DND-41 (cell line): ENCODE measurements around the gene DCLRE1C.

ENCODE experiments used
- ATAC-seq: fragments of 200-7000 bp; cut with Tn5 transposase; 3 replicates; pipeline ENCODE4 v1.9.1; 2021; ENCODE audit warnings: low read depth; ENCODE audit not compliant: insufficient read depth
- DNase-seq: peaks from one replicate; pipeline ENCODE4 v3.0.0-alpha.2; 2020
- H2AFZ ChIP-seq: 2 replicates; pipeline ENCODE4 v1.6.0; 2012; ENCODE audit warnings: low read depth, low read length
- H3K27ac ChIP-seq: 2 replicates; pipeline ENCODE4 v1.5.1; 2012; ENCODE audit warnings: low read length, inconsistent platforms
- H3K27me3 ChIP-seq: fragments of 200-600 bp; sonication (generic); 2 replicates; pipeline ENCODE4 v1.6.0; 2012; ENCODE audit warnings: low read length, mild to moderate bottlenecking, inconsistent platforms; ENCODE audit not compliant: insufficient read depth, poor library complexity
- H3K36me3 ChIP-seq: 2 replicates; pipeline ENCODE4 v1.5.1; 2012; ENCODE audit warnings: low read length, inconsistent platforms; ENCODE audit not compliant: insufficient read depth
- H3K4me1 ChIP-seq: 2 replicates; pipeline ENCODE4 v1.5.1; 2012; ENCODE audit warnings: mild to moderate bottlenecking, low read length; ENCODE audit not compliant: insufficient read depth
- H3K4me2 ChIP-seq: 2 replicates; pipeline ENCODE4 v1.6.0; 2012; ENCODE audit warnings: mild to moderate bottlenecking, moderate library complexity, low read length, inconsistent platforms; ENCODE audit not compliant: insufficient read depth
- H3K4me3 ChIP-seq, 2 experiments: fragments of 200-600 bp in 1 of 2; shearing (Covaris generic) in 1 of 2; 2 replicates each; pipeline ENCODE4 v1.5.1; 2012 to 2016; ENCODE audit warnings: inconsistent platforms in 2 of 2, low read length in 2 of 2, mild to moderate bottlenecking in 2 of 2, low read depth in 1 of 2, moderate library complexity in 1 of 2
- H3K79me2 ChIP-seq: 2 replicates; pipeline ENCODE4 v1.6.0; 2012; ENCODE audit warnings: low read length, inconsistent platforms; ENCODE audit not compliant: insufficient read depth
- H3K9ac ChIP-seq: 2 replicates; pipeline ENCODE4 v1.6.0; 2012; ENCODE audit warnings: low read depth, mild to moderate bottlenecking, inconsistent platforms, low read length, moderate library complexity
- H3K9me3 ChIP-seq: 2 replicates; pipeline ENCODE4 v1.5.1; 2012; ENCODE audit warnings: low read length, moderate library complexity, mild to moderate bottlenecking, inconsistent platforms; ENCODE audit not compliant: insufficient read depth, severe bottlenecking
- H4K20me1 ChIP-seq: 2 replicates; pipeline ENCODE4 v1.6.0; 2012; ENCODE audit warnings: low read length; ENCODE audit not compliant: insufficient read depth
- CTCF ChIP-seq: IDR thresholded peaks from 2 replicates; pipeline ENCODE4 v1.5.1; 2012; ENCODE audit warnings: borderline replicate concordance, low read length, moderate library complexity, mild to moderate bottlenecking; ENCODE audit not compliant: poor library complexity, severe bottlenecking; ENCODE audit errors: extremely low read depth
- EZH2 ChIP-seq: IDR thresholded peaks from 3 replicates; pipeline ENCODE4 v1.6.1; 2012; ENCODE audit warnings: borderline replicate concordance, low read depth, mild to moderate bottlenecking, moderate library complexity, low read length, inconsistent platforms; ENCODE audit not compliant: severe bottlenecking

Gene DCLRE1C

GRCh38 chr10:14924013-14924412 is 29.9 kb downstream of the DCLRE1C start:
- no peak overlapping the region for H3K9ac ChIP-seq
- no peaks in the 10 kb centered on the region for H3K9me3 ChIP-seq
- no peaks in the 10 kb centered on the region for H3K4me1 ChIP-seq
- no peak for DNase-seq
- H3K79me2 ChIP-seq, result no peaks in the 10 kb centered on the region
- H3K4me3 ChIP-seq, result no peak overlapping the region
- no peak overlapping the region for H2AFZ ChIP-seq
- no peak overlapping the region for H3K27ac ChIP-seq
- no peaks in the 10 kb centered on the region for H3K27me3 ChIP-seq
- TF ChIP-seq EZH2 (no peak), CTCF (no peak)
- 0 out of 2 replicates have a peak, but pooled peaks cover 4% of the 10 kb centered on the region for H4K20me1 ChIP-seq
- ATAC-seq, result no peak
- H3K36me3 ChIP-seq, result peaks cover 92% of the 10 kb centered on the region
- H3K4me2 ChIP-seq, result no peak overlapping the region

- H4K20me1 ChIP-seq, result 0 out of 2 replicates have a peak, but pooled peaks cover 3% of the 10 kb centered on the region
- no peaks in the 10 kb centered on the region for H3K4me1 ChIP-seq
- H3K9me3 ChIP-seq, result peaks cover 19% of the 10 kb centered on the region
- H3K27ac ChIP-seq, result no peak overlapping the region
- no peak for DNase-seq
- no peak overlapping the region for H3K4me3 ChIP-seq
- no peak overlapping the region for H3K9ac ChIP-seq
- H3K36me3 ChIP-seq, result peaks cover 95% of the 10 kb centered on the region
- TF ChIP-seq CTCF, result no peak
- TF ChIP-seq EZH2, result no peak
- H3K79me2 ChIP-seq, result no peaks in the 10 kb centered on the region; the same call in 1 of the 2 replicates
- no peak overlapping the region for H2AFZ ChIP-seq
- H3K27me3 ChIP-seq, result no peaks in the 10 kb centered on the region
- no peak for ATAC-seq
- no peak overlapping the region for H3K4me2 ChIP-seq
Measured at GRCh38 chr10:14918964-14919363, 34.9 kb downstream of the DCLRE1C start.

GRCh38 chr10:14917827-14918226 is 36.1 kb downstream of the DCLRE1C start:
- no peak for DNase-seq
- no peak overlapping the region for H2AFZ ChIP-seq
- H3K4me3 ChIP-seq, result no peak overlapping the region
- H3K27ac ChIP-seq, result no peak overlapping the region
- no peak overlapping the region for H3K4me2 ChIP-seq
- no peaks in the 10 kb centered on the region for H3K27me3 ChIP-seq
- peaks cover 19% of the 10 kb centered on the region for H3K9me3 ChIP-seq
- no peak for ATAC-seq
- no peaks in the 10 kb centered on the region; the same call in 1 of the 2 replicates for H3K79me2 ChIP-seq
- H3K36me3 ChIP-seq, result peaks cover 95% of the 10 kb centered on the region
- H3K9ac ChIP-seq, result no peak overlapping the region
- no peaks in the 10 kb centered on the region for H3K4me1 ChIP-seq
- H4K20me1 ChIP-seq, result no peaks in the 10 kb centered on the region
- TF ChIP-seq EZH2, result no peak
- no peak for TF ChIP-seq CTCF

GRCh38 chr10:14916600-14916999 is 37.3 kb downstream of the DCLRE1C start:
- ATAC-seq, result no peak
- Histone ChIP-seq H3K27ac (no peak overlapping the region), H4K20me1 (no peaks in the 10 kb centered on the region), H3K4me3 (no peak overlapping the region), H3K4me2 (no peak overlapping the region), H3K79me2 (peaks cover 4% of the 10 kb centered on the region; the same call in 1 of the 2 replicates), H3K9me3 (peaks cover 19% of the 10 kb centered on the region), H3K4me1 (no peaks in the 10 kb centered on the region), H2AFZ (no peak overlapping the region), H3K36me3 (peaks cover 94% of the 10 kb centered on the region), H3K9ac (no peak overlapping the region), H3K27me3 (no peaks in the 10 kb centered on the region)
- TF ChIP-seq EZH2 (no peak), CTCF (no peak)
- DNase-seq, result no peak
